Activated T-cell treated with anti-CD3 and anti-CD28 coated beads for 4 hours (primary cell): Measurements from ENCODE around the gene GABRG2.
"Not testable (repeated sequence)": the region's sequence is repeated elsewhere in the genome, so short reads cannot be mapped to it uniquely, and the experiment has no call there.

Experiments
- DNase-seq: peaks from one replicate; pipeline ENCODE4 v3.0.0-alpha.2; 2020

Gene GABRG2

DNA sequence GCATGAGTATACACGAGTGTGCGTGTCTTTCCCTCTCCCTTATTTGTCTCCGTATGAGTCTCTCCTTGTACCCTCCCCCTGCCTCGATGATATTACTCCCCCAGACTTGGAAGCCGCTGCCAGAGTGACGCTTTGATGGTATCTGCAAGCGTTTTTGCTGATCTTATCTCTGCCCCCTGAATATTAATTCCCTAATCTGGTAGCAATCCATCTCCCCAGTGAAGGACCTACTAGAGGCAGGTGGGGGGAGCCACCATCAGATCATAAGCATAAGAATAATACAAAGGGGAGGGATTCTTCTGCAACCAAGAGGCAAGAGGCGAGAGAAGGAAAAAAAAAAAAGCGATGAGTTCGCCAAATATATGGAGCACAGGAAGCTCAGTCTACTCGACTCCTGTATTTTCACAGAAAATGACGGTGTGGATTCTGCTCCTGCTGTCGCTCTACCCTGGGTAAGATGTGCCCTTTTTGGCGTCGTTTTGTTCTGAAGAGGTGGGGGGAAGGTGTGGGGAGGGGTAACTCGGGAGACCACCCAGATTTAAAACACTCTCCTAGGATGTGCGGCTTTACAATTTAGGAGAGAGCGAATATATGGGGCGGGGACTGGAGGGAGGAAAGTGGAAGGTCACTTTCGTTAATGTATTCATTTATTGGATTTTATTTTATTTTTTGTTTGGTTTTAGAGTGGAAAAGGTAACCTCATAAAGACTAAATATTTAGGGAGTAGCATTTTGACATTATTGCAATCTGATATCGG is at the start of gene GABRG2:
Gene GABRG2, plus strand, starts transcription at position 119 of the 757 bp plus-strand sequence. Its CDS starts 227 bp downstream, at position 346.
- DNase-seq, result no peak

DNA sequence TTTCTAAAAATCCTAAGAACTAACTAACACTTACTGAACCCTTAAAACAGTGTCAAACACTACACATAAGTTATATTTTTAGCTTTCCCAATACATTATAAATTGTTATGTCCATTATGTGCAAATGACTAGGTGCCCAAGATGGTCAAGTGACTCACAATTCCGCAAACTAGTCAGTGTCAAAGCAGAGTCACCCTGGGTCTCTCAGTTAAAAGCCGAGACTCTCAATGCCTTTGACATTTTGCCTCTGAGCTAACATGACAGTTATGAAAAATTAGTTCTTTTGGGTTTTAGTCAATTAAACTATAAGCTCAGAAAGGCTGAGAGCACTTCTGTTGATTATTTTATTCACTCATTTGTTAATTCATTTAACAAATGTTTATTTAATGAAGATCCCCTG is 42.3 kb upstream of the GABRG2 start:
- DNase-seq, result no peak

DNA sequence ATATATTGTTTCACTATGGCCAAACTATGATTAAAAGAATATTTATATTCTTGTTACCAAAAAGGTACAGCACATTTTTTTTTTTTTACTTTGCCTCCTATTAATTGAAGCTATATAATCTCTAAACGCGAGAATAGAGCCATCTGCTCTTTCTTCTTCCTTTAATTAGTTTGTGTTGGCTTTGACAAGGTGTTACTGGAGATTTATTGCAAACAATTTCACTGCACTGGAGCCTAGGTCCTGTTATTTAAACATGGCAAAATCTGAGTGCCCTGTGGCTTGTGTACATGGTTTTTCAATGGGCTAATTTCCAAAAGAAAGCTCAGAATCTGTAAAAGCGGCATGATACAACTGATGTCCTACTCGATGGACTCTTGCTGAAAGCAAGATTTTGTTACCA is 40.8 kb upstream of the GABRG2 start:
- no peak for DNase-seq

DNA sequence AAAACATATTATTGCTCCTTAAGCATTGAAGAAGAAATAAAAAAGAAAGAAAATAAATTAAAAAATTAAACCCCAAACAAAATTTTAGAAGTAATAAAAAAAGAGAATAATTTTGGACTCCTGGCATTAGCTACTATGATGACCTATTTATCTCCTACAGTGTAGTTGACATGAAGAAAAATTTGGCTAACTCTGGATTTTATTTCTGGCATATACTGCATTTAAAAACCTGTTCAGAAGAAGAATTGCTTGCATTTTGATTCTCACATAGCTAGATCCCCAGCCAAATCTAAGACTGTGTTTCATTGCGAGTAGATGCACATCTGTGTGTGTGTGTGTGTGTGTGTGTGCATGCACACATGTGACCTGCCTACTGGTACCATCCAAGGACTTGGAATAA is 30.1 kb upstream of the GABRG2 start:
- no peak for DNase-seq

DNA sequence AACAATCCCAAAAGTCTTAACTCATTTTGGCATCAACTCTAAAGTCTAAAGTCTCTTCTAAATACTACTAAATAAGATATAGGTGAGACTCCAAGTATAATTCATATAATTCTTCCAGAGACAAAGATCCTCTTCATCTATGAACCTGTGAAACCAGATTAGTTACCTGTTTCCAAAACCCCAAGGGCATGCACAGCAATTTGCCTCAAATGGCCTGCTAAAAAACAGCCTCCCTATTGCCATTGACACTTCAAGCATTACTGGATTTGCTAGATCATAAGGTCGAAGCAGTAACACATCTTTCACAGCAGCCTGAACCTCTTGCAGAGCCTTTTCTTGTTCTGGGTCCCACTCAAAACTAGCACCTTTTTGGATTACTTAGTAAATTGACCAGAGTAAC is 20.3 kb upstream of the GABRG2 start:
- no peak for DNase-seq

DNA sequence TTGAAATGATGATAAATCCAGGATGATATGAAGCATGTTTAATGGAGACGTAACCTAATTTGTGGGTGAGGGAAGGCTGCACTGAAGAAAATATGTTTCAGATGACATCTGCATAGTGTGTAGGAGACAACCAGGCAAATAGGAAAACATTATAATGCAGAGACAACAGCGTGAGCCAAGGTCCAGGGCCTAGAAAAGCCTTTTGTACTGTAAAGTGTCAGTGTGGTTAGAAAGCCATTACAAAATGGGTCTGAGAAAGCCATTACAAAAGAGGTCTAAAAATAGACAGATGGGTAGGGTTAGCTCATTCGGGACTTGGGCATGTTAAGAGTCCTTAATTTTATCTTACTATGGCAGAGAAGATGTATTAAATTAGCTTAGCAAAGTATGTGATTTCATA is 14.9 kb upstream of the GABRG2 start:
- DNase-seq, result no peak

DNA sequence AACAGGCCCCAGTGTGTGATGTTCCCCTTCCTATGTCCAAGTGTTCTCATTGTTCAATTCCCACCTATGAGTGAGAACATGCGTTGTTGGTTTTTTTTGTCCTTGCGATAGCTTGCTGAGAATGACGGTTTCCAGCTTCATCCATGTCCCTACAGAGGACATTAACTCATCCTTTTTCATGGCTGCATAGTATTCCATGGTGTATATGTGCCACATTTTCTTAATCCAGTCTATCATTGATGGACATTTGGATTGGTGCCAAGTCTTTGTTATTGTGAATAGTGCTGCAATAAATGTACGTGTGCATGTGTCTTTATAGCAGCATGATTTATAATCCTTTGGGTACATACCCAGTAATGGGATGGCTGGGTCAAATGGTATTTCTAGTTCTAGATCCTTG is 12.5 kb upstream of the GABRG2 start:
- not testable (repeated sequence) for DNase-seq

DNA sequence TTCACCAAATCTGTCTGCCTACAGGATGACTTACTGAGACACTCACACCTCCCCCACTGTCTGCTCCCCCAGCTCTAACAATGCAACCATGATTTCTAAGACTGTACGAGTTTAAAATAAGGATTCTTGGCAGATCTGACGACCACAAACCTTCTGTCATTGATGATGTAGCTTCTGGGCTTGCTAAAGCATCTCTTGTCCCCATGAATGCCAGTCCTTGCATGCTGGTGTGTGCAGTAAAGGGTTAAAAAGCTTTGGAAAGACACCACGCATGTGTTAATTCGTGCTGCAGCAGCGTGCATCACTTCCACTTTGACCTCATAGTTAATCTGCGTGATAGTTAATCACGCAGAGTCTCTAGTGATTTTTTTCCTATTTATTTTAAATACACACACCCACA is 411 bp upstream of the GABRG2 start:
- DNase-seq, result no peak

DNA sequence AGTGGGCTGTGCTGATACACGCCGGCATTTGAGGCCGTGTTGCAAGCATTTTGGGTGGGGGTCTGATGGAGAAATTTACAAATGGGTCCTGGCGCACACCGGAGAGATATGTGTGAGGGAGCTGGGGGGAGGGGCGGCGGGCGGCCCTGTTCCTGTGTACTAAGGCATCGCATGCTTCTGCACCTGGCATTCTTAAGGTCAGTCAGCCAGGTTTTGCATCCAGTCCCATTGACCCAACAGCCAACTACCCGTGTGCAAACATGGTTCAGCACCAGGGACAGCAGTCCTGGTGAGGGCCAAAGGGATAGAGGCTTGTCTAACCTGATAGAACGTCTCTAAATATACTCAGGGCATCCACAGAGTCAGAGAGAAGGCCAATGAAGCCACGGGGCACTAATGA is 839 bp downstream of the GABRG2 start:
- DNase-seq, result no peak

DNA sequence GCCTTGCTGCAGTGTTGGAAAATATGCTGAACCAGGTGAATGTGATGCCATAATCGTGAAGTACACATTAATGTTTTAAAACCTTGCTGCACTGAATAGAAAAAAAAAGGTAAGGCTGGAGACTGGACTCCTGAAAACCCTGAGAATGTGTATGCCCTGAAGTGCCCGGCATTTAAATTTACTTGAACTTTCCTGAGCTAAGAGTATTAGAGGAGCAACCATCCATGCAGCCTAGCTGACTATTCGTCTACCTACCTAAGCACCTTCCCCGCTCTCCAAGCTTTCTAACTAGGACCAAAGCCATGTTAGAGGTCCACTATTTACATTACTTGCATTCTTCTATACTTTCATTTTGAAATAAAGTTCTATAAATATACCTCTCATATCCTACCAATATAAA is 1.4 kb downstream of the GABRG2 start:
- DNase-seq, result no peak

DNA sequence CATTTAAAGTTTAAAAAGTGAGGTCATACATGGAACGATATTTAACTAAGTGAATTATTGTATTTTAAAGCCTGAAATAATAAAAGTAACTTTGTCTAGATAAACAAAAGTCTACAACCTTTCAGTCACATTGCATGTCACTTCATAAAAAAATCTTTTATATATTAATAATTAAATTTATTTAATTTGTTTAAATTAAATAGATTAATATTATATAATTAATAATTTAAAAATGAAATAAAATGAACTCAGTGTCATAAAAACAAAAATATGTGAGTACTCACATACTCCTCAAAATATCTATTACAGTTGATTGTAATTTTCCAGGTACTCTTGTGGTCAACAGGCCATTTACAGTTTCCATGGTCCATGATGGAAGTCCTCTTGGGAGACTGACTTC is 11.2 kb downstream of the GABRG2 start:
- no peak for DNase-seq

DNA sequence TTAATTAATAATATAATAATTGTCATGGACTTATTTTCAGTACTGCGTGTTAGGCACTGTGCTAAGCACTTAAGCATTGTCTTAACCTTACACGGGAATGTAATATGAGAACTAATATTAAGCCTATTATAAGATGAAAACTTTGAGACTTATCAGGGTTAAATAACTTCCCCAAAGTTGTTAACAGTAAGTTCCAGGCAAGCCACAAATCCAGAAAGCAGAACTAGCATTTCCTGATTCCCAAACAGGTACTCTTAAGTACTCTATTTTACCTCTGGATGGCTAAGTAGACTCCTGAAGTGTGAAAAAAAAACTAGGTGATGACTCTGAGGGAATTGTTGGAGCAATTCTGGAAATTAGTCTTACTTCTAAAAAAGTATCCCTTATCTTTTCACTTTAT is 23.8 kb downstream of the GABRG2 start:
- no peak for DNase-seq

DNA sequence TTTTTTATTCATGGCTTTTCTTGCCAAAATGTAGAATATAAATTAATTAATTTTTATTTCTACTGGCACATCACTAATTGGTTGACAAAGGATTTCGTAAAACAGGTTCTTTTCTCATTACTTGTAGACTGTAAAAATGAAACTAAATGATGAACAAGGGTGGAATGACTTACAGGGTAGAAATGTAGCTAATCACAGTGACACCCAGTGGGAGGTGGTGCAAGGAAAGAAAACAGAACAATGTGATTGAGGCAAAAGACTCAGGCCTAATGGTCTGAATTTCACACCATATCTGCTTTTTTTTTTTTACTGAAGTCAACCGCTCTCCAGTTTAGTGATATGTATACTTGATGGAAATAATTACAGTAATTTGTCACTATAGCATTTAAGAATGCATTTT is 28.9 kb downstream of the GABRG2 start:
- DNase-seq, result no peak

DNA sequence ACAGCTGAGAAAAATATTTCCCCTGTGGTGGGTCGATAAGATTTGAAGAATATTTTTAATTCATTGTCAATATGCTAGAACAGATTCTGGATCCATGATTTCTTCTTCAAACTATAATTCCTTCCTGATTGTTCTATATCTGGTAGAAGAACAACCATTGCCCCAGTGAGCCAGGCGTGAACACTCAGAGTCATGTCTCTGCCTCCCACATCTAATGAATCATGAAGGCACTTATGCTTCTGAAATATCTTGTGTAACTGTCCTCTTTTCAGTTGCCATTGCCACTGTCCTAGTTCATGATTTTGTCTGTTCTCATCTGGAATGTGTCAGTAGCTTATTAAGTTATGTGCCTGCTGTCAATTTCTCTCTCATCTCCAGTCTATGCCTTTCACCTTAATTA is 40.0 kb downstream of the GABRG2 start:
- no peak for DNase-seq

DNA sequence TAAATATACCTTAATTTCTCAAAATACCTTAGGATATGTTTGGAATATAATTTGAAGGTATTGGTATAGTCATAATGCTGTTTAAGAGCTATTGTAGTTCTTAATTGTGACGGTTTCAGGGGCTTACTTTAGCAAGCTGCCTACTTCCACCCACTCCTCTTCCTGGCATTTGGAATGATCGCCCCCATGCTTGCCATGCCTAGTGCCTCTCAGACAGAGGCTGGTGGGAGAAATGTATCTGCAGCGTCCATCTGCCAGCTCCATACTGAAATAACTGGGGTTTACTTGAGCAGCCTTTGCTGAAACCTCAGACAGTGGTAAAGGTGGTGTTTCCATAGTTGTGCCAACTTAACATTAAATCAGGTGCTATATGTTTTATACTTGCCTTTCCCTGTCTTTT is 52.2 kb downstream of the GABRG2 start:
- DNase-seq, result no peak

DNA sequence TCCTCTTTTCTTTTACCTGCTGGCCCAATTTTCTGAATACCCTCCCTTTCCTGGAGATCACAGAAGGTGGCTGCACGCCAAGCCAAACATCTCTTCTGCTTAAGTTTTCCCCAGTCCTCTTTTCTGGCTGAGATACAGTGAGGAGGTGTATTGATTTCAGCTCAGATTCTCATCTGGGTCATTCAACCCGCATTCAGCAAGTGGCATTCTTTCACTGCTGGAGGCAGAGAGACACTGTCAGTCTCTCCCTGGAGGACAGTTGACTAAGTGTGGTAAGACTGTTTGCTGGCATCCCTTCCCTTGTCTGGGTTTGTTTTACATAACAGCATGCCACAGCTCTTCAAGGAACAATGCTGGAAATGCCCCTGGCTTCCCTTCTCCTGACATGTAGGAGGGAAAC is 60.5 kb downstream of the GABRG2 start:
- no peak for DNase-seq

DNA sequence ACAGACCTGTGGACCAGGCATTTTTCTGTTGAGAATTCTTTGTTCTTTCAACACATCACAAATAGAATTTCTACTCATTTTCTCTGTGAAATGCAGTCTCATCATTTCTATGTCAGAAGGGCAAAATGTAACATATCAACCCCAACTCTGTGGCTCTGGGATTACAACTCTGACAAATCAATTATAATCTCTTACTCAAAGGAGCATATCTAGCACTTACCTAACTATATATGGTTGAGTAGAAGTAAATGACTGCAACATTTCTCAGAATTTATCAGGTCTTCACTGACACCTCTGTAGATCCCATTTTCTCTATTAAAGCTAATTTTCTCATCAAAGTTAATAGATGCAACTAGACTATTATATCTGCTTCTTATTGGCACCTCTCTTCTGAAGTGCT is 64.8 kb downstream of the GABRG2 start:
- DNase-seq, result no peak

DNA sequence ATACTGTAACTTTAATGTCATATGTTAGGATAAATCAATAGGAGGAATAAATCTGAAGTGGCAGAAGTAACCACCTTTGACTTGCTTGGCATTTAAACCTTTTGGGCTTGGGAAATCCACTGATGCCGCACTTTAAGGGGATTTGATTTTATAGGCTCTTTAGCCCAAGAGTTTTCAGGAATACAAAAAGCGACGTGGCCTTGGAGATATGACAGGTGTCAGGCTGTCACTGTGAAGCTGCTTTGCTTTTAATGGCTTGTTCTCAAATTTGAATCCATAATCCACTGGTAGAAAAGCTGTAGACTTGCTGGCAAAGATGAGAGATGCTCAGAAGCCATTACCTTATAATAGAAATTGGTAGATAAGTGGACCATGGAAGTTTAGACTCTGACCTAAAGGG is 71.6 kb downstream of the GABRG2 start:
- no peak for DNase-seq

DNA sequence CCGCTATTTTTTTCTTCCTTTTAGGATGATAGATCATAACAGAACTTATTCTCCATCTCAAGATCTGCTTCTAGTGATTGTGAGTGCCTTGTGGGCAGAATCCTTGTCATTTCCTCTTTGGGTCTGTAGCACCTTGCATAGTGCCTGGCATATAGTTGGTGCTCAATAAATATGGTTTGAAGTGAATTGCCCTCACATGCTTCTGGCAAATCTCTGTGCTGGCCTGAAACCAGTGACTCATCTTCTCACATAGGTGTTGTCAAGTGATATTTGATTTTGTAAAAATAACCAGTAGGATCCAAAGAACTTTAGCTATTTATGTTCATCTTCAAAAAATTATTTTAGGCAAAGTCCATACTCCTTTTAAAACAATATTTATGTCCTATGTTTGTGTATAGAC is 86.7 kb downstream of the GABRG2 start:
- DNase-seq, result no peak

DNA sequence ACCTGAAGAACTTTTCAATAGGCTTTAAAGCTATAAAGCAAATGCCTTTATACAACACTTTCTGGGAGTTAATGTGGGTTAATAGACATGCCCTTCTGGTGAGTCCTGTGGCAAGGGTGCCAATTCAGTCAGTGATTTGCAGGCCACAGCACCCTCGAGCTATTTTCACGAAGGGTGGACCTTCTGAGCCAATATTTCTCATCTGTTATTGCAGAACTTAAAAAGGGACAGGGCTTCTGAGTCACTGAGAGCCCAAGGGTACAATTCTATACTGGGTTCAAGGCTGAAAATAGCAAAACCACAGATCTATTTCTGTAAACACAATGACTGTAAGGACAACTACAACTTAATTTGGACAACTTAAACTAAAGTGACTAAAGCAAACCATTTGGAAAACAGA is 92.8 kb downstream of the GABRG2 start:
- no peak for DNase-seq

DNA sequence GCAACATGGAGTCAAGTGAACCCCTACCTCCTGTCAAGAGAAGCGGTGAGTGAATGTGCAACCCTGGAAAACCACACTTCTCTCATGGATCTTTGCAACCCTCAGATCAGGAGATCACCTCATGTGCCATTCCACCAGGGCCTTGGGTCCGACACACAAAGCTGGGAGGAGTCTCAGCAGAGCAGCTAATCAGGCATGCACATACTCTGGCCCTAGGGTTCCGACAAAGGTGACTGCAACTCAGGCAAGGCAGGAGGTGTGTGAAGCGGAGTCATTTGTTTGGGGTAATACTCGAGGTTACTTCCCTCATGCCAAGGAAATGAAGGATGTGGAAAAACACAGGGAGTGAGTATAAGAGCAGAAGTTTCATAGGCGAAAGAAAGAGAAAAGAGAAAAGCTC is 96.1 kb downstream of the GABRG2 start:
- DNase-seq, result no peak

DNA sequence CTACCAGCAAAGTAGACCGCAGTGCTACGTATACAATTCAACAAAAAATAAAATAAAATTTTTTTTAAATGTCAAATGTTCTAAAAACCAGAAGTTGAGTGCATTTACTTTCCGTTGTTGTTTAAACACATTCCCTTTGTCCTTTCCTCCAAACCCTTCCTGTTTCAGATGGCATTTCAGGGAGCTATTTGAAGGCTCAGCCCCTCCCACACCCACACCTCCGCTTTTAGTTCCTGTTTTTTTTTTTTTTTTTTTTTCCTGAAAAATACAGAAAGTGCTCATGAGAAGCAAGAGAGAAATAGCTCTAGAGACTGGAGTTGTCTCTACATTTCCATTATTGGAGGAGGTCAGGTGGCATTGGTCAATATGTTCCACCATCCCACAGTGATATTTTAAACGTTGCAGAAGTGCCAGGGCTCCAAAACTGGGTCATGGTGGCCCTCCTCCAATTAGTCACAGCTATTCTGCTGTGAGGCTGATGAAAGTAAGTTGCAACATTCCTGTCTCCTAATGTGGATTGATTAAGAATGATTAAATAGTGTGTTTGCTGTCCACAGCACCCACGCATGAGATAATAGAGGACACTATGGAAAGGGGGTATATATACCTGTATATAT is 106.9 kb downstream of the GABRG2 start:
- DNase-seq, result no peak

DNA sequence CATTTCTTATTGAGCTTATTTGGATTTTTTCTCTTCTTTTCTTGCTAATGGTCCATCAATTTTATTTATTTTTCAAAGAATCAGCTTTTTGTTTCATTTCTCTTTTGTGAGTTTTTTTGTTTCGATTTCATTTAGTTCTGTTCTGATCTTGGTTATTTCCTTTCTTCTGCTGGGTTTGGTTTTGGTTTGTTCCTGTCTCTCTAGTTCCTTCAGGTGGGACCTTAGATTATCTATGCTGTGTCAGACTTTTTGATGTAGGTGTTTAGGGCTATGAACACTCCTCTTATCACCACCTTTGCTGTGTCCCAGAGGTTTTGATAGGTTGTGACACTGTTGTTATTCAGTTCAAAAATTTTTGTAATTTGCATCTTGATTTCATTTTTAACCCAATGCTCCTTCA is 119.8 kb downstream of the GABRG2 start:
- DNase-seq, result no peak

DNA sequence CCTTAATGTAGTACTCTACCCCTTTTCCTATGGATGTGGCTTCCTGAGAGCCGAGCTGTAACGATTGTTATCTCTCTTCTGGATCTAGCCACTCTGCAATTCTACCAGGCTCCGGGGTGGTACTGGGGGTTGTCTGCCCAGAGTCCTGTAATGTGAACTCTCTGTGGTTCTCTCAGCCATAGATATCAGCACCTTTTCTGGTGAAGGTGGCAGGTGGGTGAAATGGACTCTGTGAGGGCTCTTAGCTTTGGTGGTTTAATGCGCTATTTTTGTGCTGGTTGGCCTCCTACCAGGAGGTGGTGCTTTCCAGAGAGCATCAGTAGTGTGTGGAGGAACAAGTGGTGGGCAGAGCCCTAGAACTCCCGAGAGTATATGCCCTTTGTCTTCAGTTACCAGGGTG is 122.1 kb downstream of the GABRG2 start:
- DNase-seq, result no peak

DNA sequence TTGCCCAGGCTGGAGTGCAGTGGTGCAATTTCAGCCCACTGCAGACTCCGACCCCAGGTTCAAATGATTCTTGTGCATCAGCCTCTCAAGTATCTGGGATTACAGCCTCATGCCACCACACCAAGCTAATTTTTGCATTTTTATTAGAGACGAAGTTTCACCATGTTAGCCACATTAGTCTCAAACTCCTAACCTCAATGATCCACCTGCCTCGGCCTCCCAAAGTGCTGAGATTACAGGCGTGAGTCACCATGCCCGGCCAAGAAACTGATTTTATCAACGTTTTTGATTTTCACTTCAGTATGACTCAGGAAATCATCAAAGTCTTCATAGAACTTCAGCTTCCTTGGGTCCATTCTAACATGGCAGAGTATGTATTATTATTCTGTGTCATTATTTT is 125.4 kb downstream of the GABRG2 start:
- no peak for DNase-seq
